WI38 (cell line): Measurements from ENCODE around the gene PSKH1.
A peak's percentile ranks its signal among the peaks of the same experiment; 100 is the strongest.

ENCODE experiments used
- H3K4me3 ChIP-seq: 2 replicates; pipeline ENCODE4 v1.5.1; 2011; ENCODE audit warnings: low read depth, mild to moderate bottlenecking, control low read depth, low read length
- CTCF ChIP-seq: IDR thresholded peaks from 2 replicates; pipeline ENCODE4 v1.5.1; 2012; ENCODE audit warnings: low read depth, mild to moderate bottlenecking, control low read depth, low read length

The PSKH1 gene

GRCh38 chr16:67869653-67870052 is 23.4 kb upstream of the PSKH1 start:
- no peak for TF ChIP-seq CTCF

GRCh38 chr16:67871256-67871655 is 21.8 kb upstream of the PSKH1 start:
- H3K4me3 ChIP-seq: no peak overlapping the region
- TF ChIP-seq CTCF: no peak

More at GRCh38 chr16:67869653-67870052, 23.4 kb upstream of the PSKH1 start:
- H3K4me3 ChIP-seq: no peak overlapping the region

- TF ChIP-seq CTCF: no peak
- H3K4me3 ChIP-seq: no peak overlapping the region
Observed at GRCh38 chr16:67872131-67872630, 20.9 kb upstream of the PSKH1 start.

- peak within 1 kb of the TSS; percentile 97 for H3K4me3 ChIP-seq
- no peak for TF ChIP-seq CTCF
Observed at GRCh38 chr16:67872631-67873434, 20.2 kb upstream of the PSKH1 start, which contains the start of gene EDC4. Gene EDC4, plus strand, starts transcription at chr16:67873052. Its CDS starts 210 bp downstream, at chr16:67873262.

GRCh38 chr16:67873435-67874370 is 19.4 kb upstream of the PSKH1 start:
- TF ChIP-seq CTCF: no peak
- H3K4me3 ChIP-seq: peak overlapping the region; percentile 97

GRCh38 chr16:67874372-67874771 is 18.7 kb upstream of the PSKH1 start:
- H3K4me3 ChIP-seq: peak overlapping the region; percentile 97
- TF ChIP-seq CTCF: no peak
